Transverse colon (tissue), 4 donors: ENCODE measurements around the gene CAPS2. TPM values are rescaled to one million over a fixed set of nuclear protein-coding genes. Genes with fewer than 3 reads are reported as not detected.

Experiments used
- DNase-seq: peaks from one replicate; pipeline ENCODE4 v3.0.0-alpha.2; 2019
- H3K27ac ChIP-seq, 4 donors: fragments of 200-600 bp; sonication (generic); 2 replicates each; pipeline ENCODE4 v1.5.1; 2016 to 2018; ENCODE audit warnings: inconsistent platforms in 4 of 4
- H3K27me3 ChIP-seq: fragments of 200-600 bp; sonication (generic); 2 replicates; pipeline ENCODE4 v1.5.1; 2017; ENCODE audit warnings: inconsistent platforms
- H3K36me3 ChIP-seq, 4 donors: fragments of 200-600 bp; sonication (generic); 2 replicates each; pipeline ENCODE4 v1.5.1; 2017 to 2019; ENCODE audit warnings: inconsistent platforms in 4 of 4
- H3K4me1 ChIP-seq, 4 donors: fragments of 200-600 bp; sonication (generic); 2 replicates each; pipeline ENCODE4 v1.5.1; 2017 to 2020; ENCODE audit warnings: inconsistent platforms in 4 of 4
- H3K4me3 ChIP-seq, 4 donors: fragments of 200-600 bp; sonication (generic); 1 replicate in 1 of 4; 2 replicates in 3 of 4; pipeline versions ENCODE4 v1.5.1 to v1.6.1; 2017 to 2019; ENCODE audit warnings: inconsistent platforms in 4 of 4
- H3K9me3 ChIP-seq, 2 donors: fragments of 200-600 bp; sonication (generic); 2 replicates each; pipeline ENCODE4 v1.5.1; 2017 to 2019; ENCODE audit warnings: inconsistent platforms in 2 of 2
- CTCF ChIP-seq, 5 experiments: fragments of 200-600 bp in 3 of 5; fragments of 450-650 bp in 2 of 5; sonication (generic) in 3 of 5; IDR thresholded peaks; 1 replicate in 2 of 5; 2 replicates in 3 of 5; pipeline ENCODE4 v1.5.1; 2016 to 2017; ENCODE audit warnings: antibody characterized with exemption in 5 of 5, inconsistent platforms in 3 of 5, mild to moderate bottlenecking in 2 of 5, moderate library complexity in 1 of 5
- EP300 ChIP-seq: sonication (generic); formaldehyde crosslinking; IDR thresholded peaks from one replicate; pipeline ENCODE4 v1.6.1; 2017; ENCODE audit warnings: antibody characterized with exemption, low read depth
- POLR2A ChIP-seq: fragments of 450-650 bp; IDR thresholded peaks from one replicate; pipeline ENCODE4 v1.6.1; 2016; ENCODE audit warnings: antibody characterized with exemption, mild to moderate bottlenecking, moderate library complexity
- POLR2AphosphoS5 ChIP-seq, 3 donors: sonication (generic); formaldehyde crosslinking; IDR thresholded peaks; one replicate each; pipeline ENCODE4 v1.6.1; 2016; ENCODE audit warnings: antibody characterized with exemption in 3 of 3
- WGBS, 2 donors: methylation state at CpG; one replicate each; pipeline ENCODE4 v1.1.5; 2018; ENCODE audit warnings: low coverage in 1 of 2; 5-methylcytosine and 5-hydroxymethylcytosine counted together
- in situ Hi-C, 4 donors: fragments of 200-750 bp; cut with MboI; loops; one replicate each; pipeline versions ENCODE4 v1.15.0 to v1.15.1; 2017; ENCODE audit warnings: low sequenced_read_pairs in 3 of 4, low pct_ligation_motif_present in 1 of 4, low pct_unique_long_range_greater_than_20kb in 1 of 4
- intact Hi-C: fragments of 100-400 bp; cut with DNase I; formaldehyde crosslinking; loops from one replicate; pipeline ENCODE4 v1.15.1; 2023; ENCODE audit warnings: low total_unique reads
- total RNA-seq, 4 donors: library from RNA; depleted of rRNA; stranded (reverse); fragments of >200 nt; gene quantifications; one replicate each; pipeline ENCODE4 v1.1.0, GENCODE V29; 2016

CAPS2 gene
- total RNA-seq, 4 donors from 2014 or later, result 2.0 to 10.3 (median 4.9) TPM

DNA sequence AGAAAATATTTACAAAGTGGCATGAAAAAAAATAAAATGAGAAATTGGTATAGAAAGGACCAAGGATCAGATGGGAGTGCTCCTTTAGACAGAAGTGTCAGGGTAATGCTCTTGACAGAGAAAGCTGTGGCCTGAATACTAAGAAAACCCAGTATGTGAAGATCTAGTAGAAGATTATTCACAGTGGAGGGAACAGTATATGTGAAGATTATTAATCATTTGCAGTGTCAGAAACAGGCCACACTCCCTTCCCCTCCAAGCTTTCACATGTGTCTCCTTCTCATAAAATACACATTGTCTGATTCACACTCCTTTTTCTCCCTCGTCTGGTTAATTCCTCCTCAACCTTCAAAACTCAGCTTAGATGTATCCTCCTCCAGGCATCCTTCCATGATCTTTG lies 41.3 kb downstream of the CAPS2 start:
- intact Hi-C loops, result no loop called here
- 43 to 51% methylated on average over 1 of the region's 1 CpG for WGBS, 2 donors
- H3K27ac ChIP-seq, result no peak overlapping the region

GRCh38 chr12:75275702-75276101 lies 54.4 kb downstream of the CAPS2 start:
- intact Hi-C loops, result no loop called here

More for the DNA sequence above, 41.3 kb downstream of the CAPS2 start:
- no peak for DNase-seq
- TF ChIP-seq EP300, result no peak
- no peak for TF ChIP-seq CTCF (IDR thresholded peaks at IDR 0.05)
- no peak for TF ChIP-seq POLR2A
- TF ChIP-seq POLR2AphosphoS5 (IDR thresholded peaks at IDR 0.05), result no peak
- no peaks in the 10 kb centered on the region for H3K4me1 ChIP-seq
- H3K4me3 ChIP-seq, result no peak overlapping the region
- H3K27me3 ChIP-seq, result no peaks in the 10 kb centered on the region
- no peaks in the 10 kb centered on the region for H3K9me3 ChIP-seq
- H3K36me3 ChIP-seq, result no peaks in the 10 kb centered on the region
- in situ Hi-C loops, result loop anchor here in 1 of 4 donors (25.0 kb wide), 1 partner anchor 602 kb away; no protein-coding TSS in a partner anchor

DNA sequence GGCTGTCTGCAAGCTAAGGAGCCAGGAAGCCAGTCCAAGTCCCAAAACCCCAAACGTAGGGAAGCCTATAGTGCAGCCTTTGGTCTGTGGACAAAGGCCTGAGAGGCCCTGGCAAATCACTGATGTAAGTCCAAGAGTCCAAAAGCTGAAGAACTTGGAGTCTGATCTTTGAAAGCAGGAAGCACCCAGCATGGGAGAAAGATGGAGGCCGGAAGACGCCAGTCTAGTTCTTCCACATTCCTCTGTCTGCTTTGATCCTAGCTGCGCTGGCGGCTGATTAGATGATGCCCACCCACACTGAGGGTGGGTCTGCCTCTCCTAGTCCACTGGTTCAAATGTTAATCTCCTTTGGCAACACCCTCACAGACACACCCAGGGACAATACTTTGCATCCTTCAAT lies 58.5 kb downstream of the CAPS2 start:
- Histone ChIP-seq H3K4me1 (no peaks in the 10 kb centered on the region), H3K36me3 (no peaks in the 10 kb centered on the region), H3K4me3 (no peak overlapping the region), H3K27ac (no peak overlapping the region), H3K9me3 (no peaks in the 10 kb centered on the region), H3K27me3 (no peaks in the 10 kb centered on the region)
- DNase-seq, result no peak
- no peak for TF ChIP-seq POLR2A
- no peak for TF ChIP-seq CTCF (IDR thresholded peaks at IDR 0.05)
- TF ChIP-seq POLR2AphosphoS5 (IDR thresholded peaks at IDR 0.05), result no peak
- TF ChIP-seq EP300, result no peak
- intact Hi-C loops, result no loop called here
- in situ Hi-C loops, result no loop called here
- 76% methylated on average over 5 of the region's 5 CpGs; no CpG with 5 or more reads in 1 of the 2 donors for WGBS, 2 donors

More at GRCh38 chr12:75275702-75276101, 54.4 kb downstream of the CAPS2 start:
- TF ChIP-seq POLR2AphosphoS5 (IDR thresholded peaks at IDR 0.05), result no peak
- TF ChIP-seq EP300, result no peak
- no peak for TF ChIP-seq POLR2A
- no peak for TF ChIP-seq CTCF (IDR thresholded peaks at IDR 0.05)
- no peaks in the 10 kb centered on the region for H3K4me1 ChIP-seq
- no peak overlapping the region for H3K4me3 ChIP-seq
- in situ Hi-C loops, result loop anchor here in 1 of 4 donors (25.0 kb wide), 1 partner anchor 588 kb away; no protein-coding TSS in a partner anchor
- H3K36me3 ChIP-seq, result no peaks in the 10 kb centered on the region
- no peaks in the 10 kb centered on the region for H3K9me3 ChIP-seq
- WGBS, 2 donors, result 88 to 93% methylated on average over 2 of the region's 2 CpGs
- H3K27me3 ChIP-seq, result no peaks in the 10 kb centered on the region
- DNase-seq, result no peak
- no peak overlapping the region for H3K27ac ChIP-seq

DNA sequence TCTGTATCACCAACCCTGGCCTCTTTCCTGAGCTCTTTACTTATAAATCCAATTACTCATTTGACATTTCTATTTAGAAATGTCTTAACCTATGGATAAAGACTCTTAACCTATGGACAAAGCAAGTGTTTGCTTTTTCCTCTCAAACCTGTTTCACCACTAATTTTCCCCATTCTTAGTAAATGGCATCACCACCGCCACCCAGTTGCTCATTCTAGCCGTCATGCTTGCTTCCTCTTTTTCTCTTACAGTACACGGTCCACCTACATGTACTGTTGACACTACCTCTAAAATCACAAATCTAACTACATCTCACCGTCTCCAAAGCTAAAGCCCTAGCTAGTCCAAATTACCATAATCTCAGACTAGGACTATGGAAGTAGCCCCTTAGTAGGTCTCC lies 60.0 kb downstream of the CAPS2 start:
- intact Hi-C loops (no loop called here), in situ Hi-C loops (no loop called here)
- TF ChIP-seq EP300 (no peak), POLR2A (no peak), POLR2AphosphoS5 (IDR thresholded peaks at IDR 0.05) (no peak), CTCF (IDR thresholded peaks at IDR 0.05) (no peak)
- no peak for DNase-seq
- no peaks in the 10 kb centered on the region for H3K4me1 ChIP-seq
- no peak overlapping the region for H3K4me3 ChIP-seq
- H3K27ac ChIP-seq, result no peak overlapping the region
- H3K36me3 ChIP-seq, result no peaks in the 10 kb centered on the region
- H3K27me3 ChIP-seq, result no peaks in the 10 kb centered on the region
- WGBS, 2 donors, result 76 to 86% methylated on average over 4 of the region's 4 CpGs
- H3K9me3 ChIP-seq, result no peaks in the 10 kb centered on the region
